Stomach (tissue), 9 donors: ENCODE data around the gene PDXK. TPM values are rescaled to one million over a fixed set of nuclear protein-coding genes. Genes with fewer than 3 reads are reported as not detected.

ENCODE experiments used
- DNase-seq, 2 donors: peaks; one replicate each; pipeline versions ENCODE4 v3.0.0 to v3.0.0-alpha.2; 2013 to 2019
- H3K27ac ChIP-seq, 5 donors: fragments of 200-600 bp in 4 of 5; sonication (generic) in 4 of 5; one replicate each; pipeline ENCODE4 v1.5.1; 2013 to 2019; ENCODE audit warnings: mild to moderate bottlenecking in 1 of 5, moderate library complexity in 1 of 5
- H3K27me3 ChIP-seq, 3 donors: fragments of 200-600 bp; sonication (generic); one replicate each; pipeline ENCODE4 v1.5.1; 2017 to 2019; ENCODE audit warnings: mixed run types in 1 of 3
- H3K36me3 ChIP-seq, 4 donors: fragments of 200-600 bp; sonication (generic); 1 replicate in 3 of 4; 2 replicates in 1 of 4; pipeline ENCODE4 v1.5.1; 2016 to 2019
- H3K4me1 ChIP-seq, 4 donors: fragments of 200-600 bp; sonication (generic); one replicate each; pipeline ENCODE4 v1.5.1; 2016 to 2019
- H3K4me3 ChIP-seq, 4 donors: fragments of 200-600 bp; sonication (generic) in 3 of 4; one replicate each; pipeline ENCODE4 v1.5.1; 2016 to 2019; ENCODE audit warnings: mild to moderate bottlenecking in 1 of 4
- H3K9me3 ChIP-seq, 4 donors: fragments of 200-600 bp; sonication (generic); one replicate each; pipeline ENCODE4 v1.5.1; 2016 to 2019
- CTCF ChIP-seq, 7 experiments: fragments of 450-650 bp in 4 of 7; fragments of 200-600 bp in 3 of 7; sonication (generic) in 3 of 7; IDR thresholded peaks; one replicate each; pipeline ENCODE4 v1.5.1; 2016 to 2019; ENCODE audit warnings: antibody characterized with exemption in 7 of 7, control low read depth in 2 of 7, mild to moderate bottlenecking in 1 of 7
- EP300 ChIP-seq: sonication (generic); formaldehyde crosslinking; IDR thresholded peaks from one replicate; pipeline ENCODE4 v1.6.1; 2017; ENCODE audit warnings: antibody characterized with exemption
- POLR2A ChIP-seq, 4 donors: fragments of 450-650 bp; IDR thresholded peaks; one replicate each; pipeline ENCODE4 v1.6.1; 2016; ENCODE audit warnings: antibody characterized with exemption in 4 of 4, control low read depth in 2 of 4, mild to moderate bottlenecking in 1 of 4, moderate library complexity in 1 of 4
- POLR2AphosphoS5 ChIP-seq, 3 donors: sonication (generic); formaldehyde crosslinking; IDR thresholded peaks; one replicate each; pipeline ENCODE4 v1.6.1; 2016; ENCODE audit warnings: antibody characterized with exemption in 3 of 3
- WGBS, 5 donors: extraction: QIAGEN DNeasy Blood & Tissue Kit in 3 of 5; methylation state at CpG; one replicate each; pipeline versions ENCODE4 v1.1.5 to v1.1.7; 2013 to 2018; 5-methylcytosine and 5-hydroxymethylcytosine counted together
- intact Hi-C: fragments of 100-400 bp; cut with DNase I; formaldehyde crosslinking; loops from one replicate; pipeline ENCODE4 v1.15.1; 2023; ENCODE audit warnings: low total_unique reads
- polyA plus RNA-seq, 3 donors: library from polyadenylated mRNA; stranded (reverse); fragments of 200-250 nt; gene quantifications; one replicate each; pipeline ENCODE4 v1.2.3, GENCODE V29; 2013
- total RNA-seq, 5 donors: library from RNA; depleted of rRNA; stranded (reverse); fragments of >200 nt; gene quantifications; one replicate each; pipeline versions ENCODE4 v1.1.0 to v1.2.3, GENCODE V29; 2014 to 2016
- donor health status: healthy with polysubstance abuse.
- donor health status: Bipolar disorder and iron deficiency.
- donor health status: healthy.

Gene PDXK
- total and polyA plus RNA-seq, 8 donors: 36.7 to 139 (median 52.3) TPM

DNA sequence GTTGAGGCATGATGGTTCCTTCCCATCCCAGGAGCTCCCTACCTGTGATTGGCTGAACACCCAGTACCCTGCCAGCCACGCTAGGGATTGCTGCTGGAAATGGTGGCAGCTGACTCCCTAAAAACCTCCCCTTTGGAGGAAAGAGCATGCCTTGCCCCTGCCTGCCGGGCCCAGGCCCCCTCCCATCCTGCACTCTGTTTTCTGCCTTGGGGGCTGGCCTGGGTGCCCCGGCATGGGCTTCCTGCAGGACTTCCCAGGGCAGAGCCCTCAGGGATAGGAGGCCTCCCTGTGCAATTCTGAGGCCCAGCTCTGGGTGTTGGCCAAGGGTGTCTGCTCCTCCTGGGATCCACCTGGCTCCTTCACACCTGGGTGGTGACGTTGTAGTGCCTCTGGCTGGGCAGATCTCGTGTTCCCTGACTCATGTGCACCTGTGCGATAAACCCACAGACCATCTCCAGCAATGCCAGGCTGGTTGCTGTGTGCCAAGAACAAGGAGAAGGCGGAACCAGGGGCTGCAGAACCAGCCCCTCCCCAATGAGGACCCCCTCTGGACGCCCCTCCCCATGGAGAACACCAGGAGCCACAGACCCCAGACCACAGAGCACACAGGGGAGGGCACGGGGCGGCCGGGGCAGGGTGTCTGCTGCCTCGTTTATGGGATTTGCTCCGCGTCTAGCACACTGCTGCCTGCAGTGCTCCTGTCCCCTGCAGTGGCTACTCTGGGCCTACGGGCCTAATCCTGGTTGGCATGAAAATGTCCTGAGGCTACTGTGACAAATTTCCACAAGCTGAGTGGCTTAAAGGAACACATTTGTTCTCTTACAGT is 43.6 kb downstream of the PDXK start:
- Histone ChIP-seq H3K4me1 (peaks cover 4 to 26% (median 16%) of the 10 kb centered on the region in 4 donors), H3K4me3 (no peak overlapping the region), H3K27ac (no peak overlapping the region), H3K27me3 (no peaks in the 10 kb centered on the region), H3K9me3 (no peaks in the 10 kb centered on the region), H3K36me3 (peaks cover 13 to 58% (median 49%) of the 10 kb centered on the region in 4 donors)
- WGBS, 5 donors: 88 to 95% (median 91%) methylated on average over 6 to 15 of the region's 15 CpGs
- no peak for DNase-seq
- no peak for TF ChIP-seq EP300
- no peak for TF ChIP-seq POLR2A (IDR thresholded peaks at IDR 0.05)
- no peak for TF ChIP-seq CTCF (IDR thresholded peaks at IDR 0.05)
- no peak for TF ChIP-seq POLR2AphosphoS5 (IDR thresholded peaks at IDR 0.05)
- intact Hi-C loops: no loop called here

- TF ChIP-seq POLR2AphosphoS5 (IDR thresholded peaks at IDR 0.05): no peak
- TF ChIP-seq EP300: no peak
- TF ChIP-seq CTCF (IDR thresholded peaks at IDR 0.05): no peak
- TF ChIP-seq POLR2A (IDR thresholded peaks at IDR 0.05): no peak
- Histone ChIP-seq H3K4me3 (no peak overlapping the region), H3K4me1 (peaks cover 11 to 31% (median 26%) of the 10 kb centered on the region in 4 donors), H3K36me3 (peaks cover 13 to 49% (median 40%) of the 10 kb centered on the region in 4 donors), H3K27ac (no peak overlapping the region), H3K27me3 (no peaks in the 10 kb centered on the region), H3K9me3 (no peaks in the 10 kb centered on the region)
- intact Hi-C loops: no loop called here
- no peak for DNase-seq
- 87 to 92% (median 92%) methylated on average over 10 of the region's 10 CpGs for WGBS, 5 donors
These were observed 45.1 kb downstream of the PDXK start for GRCh38 chr21:43763901-43764523.

GRCh38 chr21:43764576-43765495 is 45.9 kb downstream of the PDXK start:
- TF ChIP-seq POLR2A (IDR thresholded peaks at IDR 0.05) (no peak), CTCF (IDR thresholded peaks at IDR 0.05) (no peak), POLR2AphosphoS5 (IDR thresholded peaks at IDR 0.05) (no peak), EP300 (no peak)
- H3K9me3 ChIP-seq: no peaks in the 10 kb centered on the region
- DNase-seq: no peak
- no peak overlapping the region for H3K4me3 ChIP-seq
- no peak overlapping the region for H3K27ac ChIP-seq
- intact Hi-C loops: loop anchor here (5.0 kb wide), 1 partner anchor 33 kb away; no protein-coding TSS in a partner anchor
- H3K4me1 ChIP-seq: peaks cover 11 to 29% (median 22%) of the 10 kb centered on the region in 4 donors
- peaks cover 13 to 41% (median 32%) of the 10 kb centered on the region in 4 donors for H3K36me3 ChIP-seq
- no peaks in the 10 kb centered on the region for H3K27me3 ChIP-seq
- WGBS, 5 donors: 71 to 82% (median 76%) methylated on average over 13 to 19 of the region's 19 CpGs
